ENCODE data around the gene H6PD.

H6PD gene

DNA sequence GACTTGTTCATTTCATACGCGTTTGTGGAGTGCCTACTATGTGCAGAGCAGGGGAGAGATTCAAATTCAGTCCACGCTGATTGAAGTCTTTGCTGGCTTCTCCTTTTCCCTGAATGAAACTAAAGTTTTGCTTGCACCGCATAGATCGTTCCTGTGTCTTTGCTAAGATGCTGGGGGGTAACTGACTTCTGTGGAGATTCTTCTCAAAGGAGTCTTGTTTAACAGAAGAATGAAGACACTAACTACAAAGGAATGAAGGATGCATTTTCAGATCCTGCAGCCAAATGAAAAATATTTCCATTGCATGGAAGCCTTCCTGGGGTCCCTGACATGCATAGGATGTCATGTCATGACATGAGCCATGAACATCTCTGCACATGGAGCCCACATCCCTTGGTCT, 26.9 kb upstream of the H6PD start:
- no peak for DNase-seq (ENCODE audit: low read depth in 1 of 2, low spot score in 1 of 2)
- H3K27me3 ChIP-seq (ENCODE audit: insufficient read depth, poor library complexity, severe bottlenecking), result peaks cover 14% of the 10 kb centered on the region
- TF ChIP-seq REST (IDR thresholded peaks at IDR 0.05; ENCODE audit: insufficient replicate concordance, low read depth) (no peak), GABPA (IDR thresholded peaks at IDR 0.05; ENCODE audit: low read depth) (no peak), POLR2AphosphoS5 (IDR thresholded peaks at IDR 0.05; ENCODE audit: low read depth) (no peak), SPI1 (IDR thresholded peaks at IDR 0.05; ENCODE audit: borderline replicate concordance, low read depth) (no peak), CTCF (IDR thresholded peaks at IDR 0.05; ENCODE audit: insufficient read depth, low read length) (no peak)
- H3K27ac ChIP-seq (replicated peaks), result no peak overlapping the region
- no peak overlapping the region for H3K4me3 ChIP-seq (replicated peaks; ENCODE audit: insufficient read depth, low read length)

DNA sequence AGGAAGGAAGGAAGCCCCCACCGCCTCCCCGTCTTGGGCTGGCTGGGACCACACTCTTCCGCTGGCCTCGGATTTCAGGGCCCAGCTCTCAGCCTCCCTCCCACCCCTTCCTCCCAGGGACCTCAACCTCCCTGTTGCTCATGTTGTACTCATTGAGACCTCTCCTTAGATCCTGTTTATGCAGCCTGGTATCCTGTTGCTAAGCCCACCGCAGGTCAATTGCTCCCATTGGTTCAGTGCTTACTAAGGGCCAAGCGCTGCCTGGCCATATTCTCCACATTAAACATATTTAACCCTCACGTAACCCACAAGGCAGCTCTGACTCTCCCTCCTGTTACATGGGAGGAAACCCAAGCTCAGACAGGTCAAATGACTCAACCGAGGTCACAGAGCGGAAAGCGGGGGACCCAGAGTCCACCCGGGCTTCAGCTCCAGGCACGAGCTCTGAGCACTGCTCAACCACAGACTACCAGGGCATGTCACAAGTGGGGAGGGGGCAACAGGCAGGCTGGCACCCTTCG, 23.2 kb upstream of the H6PD start:
- no peak for DNase-seq (ENCODE audit: low read depth in 1 of 2, low spot score in 1 of 2)
- Histone ChIP-seq H3K4me3 (replicated peaks; ENCODE audit: insufficient read depth, low read length) (no peak overlapping the region), H3K27me3 (ENCODE audit: insufficient read depth, poor library complexity, severe bottlenecking) (no peaks in the 10 kb centered on the region), H3K27ac (replicated peaks) (no peak overlapping the region)
- TF ChIP-seq POLR2AphosphoS5 (IDR thresholded peaks at IDR 0.05; ENCODE audit: low read depth) (no peak), GABPA (IDR thresholded peaks at IDR 0.05; ENCODE audit: low read depth) (no peak), SPI1 (IDR thresholded peaks at IDR 0.05; ENCODE audit: borderline replicate concordance, low read depth) (no peak), CTCF (IDR thresholded peaks at IDR 0.05; ENCODE audit: insufficient read depth, low read length) (no peak), REST (IDR thresholded peaks at IDR 0.05; ENCODE audit: insufficient replicate concordance, low read depth) (no peak)

GRCh38 chr1:9212735-9213134, 21.8 kb upstream of the H6PD start:
- TF ChIP-seq REST (IDR thresholded peaks at IDR 0.05; ENCODE audit: insufficient replicate concordance, low read depth) (no peak), CTCF (IDR thresholded peaks at IDR 0.05; ENCODE audit: insufficient read depth, low read length) (no peak), POLR2AphosphoS5 (IDR thresholded peaks at IDR 0.05; ENCODE audit: low read depth) (no peak), SPI1 (IDR thresholded peaks at IDR 0.05; ENCODE audit: borderline replicate concordance, low read depth) (no peak), GABPA (IDR thresholded peaks at IDR 0.05; ENCODE audit: low read depth) (no peak)
- no peak for DNase-seq (ENCODE audit: low read depth in 1 of 2, low spot score in 1 of 2)
- Histone ChIP-seq H3K27ac (replicated peaks) (no peak overlapping the region), H3K27me3 (ENCODE audit: insufficient read depth, poor library complexity, severe bottlenecking) (no peaks in the 10 kb centered on the region), H3K4me3 (replicated peaks; ENCODE audit: insufficient read depth, low read length) (no peak overlapping the region)
